ENCODE data around the gene BGLAP.

The BGLAP gene

DNA sequence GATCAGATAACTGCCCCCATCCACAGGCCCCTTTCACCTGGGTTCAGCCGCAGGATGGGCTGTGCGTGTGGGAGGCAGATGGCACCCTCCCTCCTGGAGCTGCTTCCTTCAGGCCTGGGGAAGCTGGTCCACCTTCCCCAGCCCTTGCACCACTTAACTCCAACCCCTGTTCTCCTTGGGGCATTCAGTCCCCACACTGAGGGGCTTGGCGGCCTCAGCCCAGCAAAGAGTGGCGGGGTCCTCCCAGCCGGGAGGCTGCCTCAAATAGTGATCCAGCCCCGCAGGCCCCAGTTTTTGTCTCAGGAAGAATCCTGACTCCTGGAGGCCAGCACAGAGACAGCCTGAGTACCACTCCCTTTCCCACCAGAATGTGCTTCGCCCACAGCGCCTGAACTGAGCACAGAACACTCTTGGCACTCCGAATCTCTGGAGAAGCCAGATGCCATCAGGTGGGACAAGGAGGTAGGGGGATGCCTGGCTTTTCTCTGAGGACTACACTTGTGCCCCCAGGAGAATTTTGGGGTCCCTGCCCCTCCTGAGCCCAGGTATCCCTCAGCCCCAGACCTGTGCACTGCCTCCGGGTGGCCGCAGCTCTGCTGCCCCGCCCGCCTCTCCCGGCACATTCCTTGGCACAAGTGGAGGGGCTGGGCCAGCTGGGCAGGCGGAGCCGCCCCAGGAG lies 4.9 kb downstream of the BGLAP start:
- TF ChIP-seq, protein P1, sequence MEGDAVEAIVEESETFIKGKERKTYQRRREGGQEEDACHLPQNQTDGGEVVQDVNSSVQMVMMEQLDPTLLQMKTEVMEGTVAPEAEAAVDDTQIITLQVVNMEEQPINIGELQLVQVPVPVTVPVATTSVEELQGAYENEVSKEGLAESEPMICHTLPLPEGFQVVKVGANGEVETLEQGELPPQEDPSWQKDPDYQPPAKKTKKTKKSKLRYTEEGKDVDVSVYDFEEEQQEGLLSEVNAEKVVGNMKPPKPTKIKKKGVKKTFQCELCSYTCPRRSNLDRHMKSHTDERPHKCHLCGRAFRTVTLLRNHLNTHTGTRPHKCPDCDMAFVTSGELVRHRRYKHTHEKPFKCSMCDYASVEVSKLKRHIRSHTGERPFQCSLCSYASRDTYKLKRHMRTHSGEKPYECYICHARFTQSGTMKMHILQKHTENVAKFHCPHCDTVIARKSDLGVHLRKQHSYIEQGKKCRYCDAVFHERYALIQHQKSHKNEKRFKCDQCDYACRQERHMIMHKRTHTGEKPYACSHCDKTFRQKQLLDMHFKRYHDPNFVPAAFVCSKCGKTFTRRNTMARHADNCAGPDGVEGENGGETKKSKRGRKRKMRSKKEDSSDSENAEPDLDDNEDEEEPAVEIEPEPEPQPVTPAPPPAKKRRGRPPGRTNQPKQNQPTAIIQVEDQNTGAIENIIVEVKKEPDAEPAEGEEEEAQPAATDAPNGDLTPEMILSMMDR (IDR thresholded peaks at IDR 0.05; ENCODE audit: low read depth, low read length), result no peak
- no peak for DNase-seq (ENCODE audit: extremely low read depth, low read depth)

DNA sequence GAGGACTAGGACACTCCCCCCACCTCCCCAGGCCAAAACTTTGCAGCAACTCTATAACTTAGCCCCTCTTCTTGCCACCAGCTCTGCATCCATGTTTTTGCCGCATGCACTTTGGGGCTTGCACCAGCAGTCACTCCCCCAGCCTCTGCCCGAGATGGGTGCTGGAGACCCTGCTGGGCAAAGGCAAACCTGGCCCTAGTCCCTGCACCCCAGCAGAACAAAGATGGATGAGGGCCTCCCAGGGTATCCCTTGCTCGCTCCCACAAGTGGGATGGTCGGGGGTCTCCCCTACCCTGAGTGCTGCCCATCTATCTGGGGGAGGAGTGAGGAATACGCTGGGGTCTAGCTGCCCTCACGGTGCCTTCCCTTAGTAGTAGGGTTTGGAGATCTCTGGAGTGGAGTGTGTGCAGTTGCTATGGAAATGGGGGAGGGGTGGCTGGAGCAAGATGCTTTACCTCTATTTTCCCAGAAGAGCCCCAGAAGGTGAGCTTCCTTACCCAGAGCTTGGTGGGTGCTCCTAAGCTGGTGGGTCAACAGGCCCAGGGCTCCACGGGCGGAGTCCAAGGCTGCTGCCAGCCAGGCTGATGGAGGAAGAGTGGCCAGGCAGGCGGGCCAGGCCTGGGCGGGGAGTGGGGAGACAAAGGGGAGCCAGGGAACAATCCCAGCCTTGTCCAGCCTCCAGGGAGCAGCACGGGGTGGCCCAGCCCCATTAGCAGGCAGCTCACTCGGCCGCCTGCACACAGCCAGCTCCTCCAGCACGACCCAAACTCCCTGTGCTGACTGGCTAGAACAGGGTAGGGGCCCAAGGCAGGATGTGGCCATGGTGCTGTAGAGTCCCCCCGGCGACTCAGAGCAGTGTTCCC lies 5.7 kb downstream of the BGLAP start, which contains the start of gene PAQR6:
PAQR6 (minus strand) TSS at position 597 of the 863 bp plus-strand sequence. CDS start 1,325 bp downstream, outside the sequence.
- DNase-seq (ENCODE audit: extremely low read depth, low read depth), result no peak
- TF ChIP-seq, protein P1 (IDR thresholded peaks at IDR 0.05; ENCODE audit: low read depth, low read length), result no peak

DNA sequence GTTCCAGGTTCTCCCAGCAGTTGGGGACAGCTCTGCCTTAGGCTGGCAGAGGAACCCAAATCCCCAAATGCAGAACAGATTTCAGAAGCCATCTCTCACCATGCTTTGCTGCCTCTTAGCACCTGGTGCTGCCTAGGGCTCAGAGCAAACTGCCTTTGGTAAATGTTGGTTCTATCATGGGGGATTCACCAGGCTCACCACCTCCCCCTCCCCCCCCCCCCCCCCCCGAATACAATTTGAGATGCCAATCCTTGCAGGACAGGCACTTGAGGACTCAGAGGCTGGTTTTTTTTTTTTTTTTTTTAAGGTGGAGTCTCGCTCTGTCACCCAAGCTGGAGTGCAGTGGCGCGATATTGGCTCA lies 6.3 kb downstream of the BGLAP start:
- TF ChIP-seq, protein P1 (IDR thresholded peaks at IDR 0.05; ENCODE audit: low read depth, low read length), result no peak
- no peak for DNase-seq (ENCODE audit: extremely low read depth, low read depth)

- TF ChIP-seq, protein P1 (IDR thresholded peaks at IDR 0.05; ENCODE audit: low read depth, low read length), result no peak
- no peak for DNase-seq (ENCODE audit: extremely low read depth, low read depth)
These were observed 7.6 kb downstream of the BGLAP start for GRCh38 chr1:156249593-156249992.

- DNase-seq (ENCODE audit: extremely low read depth, low read depth), result no peak
These were observed 9.5 kb downstream of the BGLAP start for GRCh38 chr1:156251527-156251926.

DNA sequence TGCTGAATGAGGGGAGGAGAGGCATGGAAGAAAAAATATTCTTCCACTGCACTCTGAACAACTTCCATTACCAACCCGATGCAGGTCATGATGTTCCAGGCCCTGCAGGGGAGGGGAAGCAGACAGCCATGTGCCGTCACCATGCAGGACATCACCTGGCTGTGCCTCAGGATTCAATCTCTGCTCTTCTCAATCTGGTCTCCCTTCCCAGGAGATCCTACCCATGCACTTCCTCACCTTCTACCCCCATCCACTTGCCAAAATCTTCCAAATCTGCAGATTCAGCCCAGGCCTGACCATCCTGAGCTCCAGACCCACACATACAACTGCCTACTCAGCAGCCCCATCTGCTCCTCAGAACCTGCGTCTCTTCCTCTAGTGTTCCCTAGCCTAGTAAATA lies 11.7 kb downstream of the BGLAP start:
- no peak for DNase-seq (ENCODE audit: extremely low read depth, low read depth)
- TF ChIP-seq, protein P1 (IDR thresholded peaks at IDR 0.05; ENCODE audit: low read depth, low read length), result no peak

More at GRCh38 chr1:156251527-156251926, 9.5 kb downstream of the BGLAP start:
- TF ChIP-seq, protein P1 (IDR thresholded peaks at IDR 0.05; ENCODE audit: low read depth, low read length), result no peak

- no peak for DNase-seq (ENCODE audit: extremely low read depth, low read depth)
- TF ChIP-seq, protein P1 (IDR thresholded peaks at IDR 0.05; ENCODE audit: low read depth, low read length), result no peak
These were observed 15.7 kb downstream of the BGLAP start for GRCh38 chr1:156257711-156258110.
